HEK293 (cell line): ENCODE measurements around the gene ZSWIM7.

Experiments used
- CTCF ChIA-PET: fragments of 350-600 bp; formaldehyde crosslinking; extraction: SDS; loops from one replicate; lab custom pipeline; 2021; ENCODE audit warnings: antibody characterized with exemption; lab: Yijun Ruan, JAX
- POLR2A ChIA-PET: fragments of 300-600 bp; formaldehyde crosslinking; extraction: SDS; loops from one replicate; lab custom pipeline; 2020; ENCODE audit warnings: antibody characterized with exemption, inconsistent platforms; lab: Yijun Ruan, JAX
- H3K27ac ChIP-seq: fragments of 200-500 bp; sonication (Bioruptor generic); 2 replicates; pipeline ENCODE4 v1.5.1; 2014; ENCODE audit warnings: low read depth, low read length, control low read depth, inconsistent platforms; ENCODE audit errors: extremely low read depth
- H3K36me3 ChIP-seq, 2 experiments: fragments of 200-500 bp in 1 of 2; sonication (Bioruptor generic) in 1 of 2; 1 replicate in 1 of 2; 2 replicates in 1 of 2; pipeline ENCODE4 v1.5.1; 2014 to 2017; ENCODE audit warnings: inconsistent platforms in 2 of 2, low read length in 2 of 2; ENCODE audit not compliant: control insufficient read depth in 2 of 2, insufficient read depth in 1 of 2
- H3K4me1 ChIP-seq: fragments of 200-500 bp; sonication (Bioruptor generic); 2 replicates; pipeline ENCODE4 v1.5.1; 2014; ENCODE audit warnings: mild to moderate bottlenecking, low read length, inconsistent platforms; ENCODE audit not compliant: control insufficient read depth, insufficient read depth
- H3K4me3 ChIP-seq: 2 replicates; pipeline ENCODE4 v1.5.1; 2011; ENCODE audit warnings: low read depth, mild to moderate bottlenecking, control low read depth, low read length, moderate library complexity
- H3K9me3 ChIP-seq: fragments of 200-500 bp; sonication (Bioruptor generic); 2 replicates; pipeline ENCODE4 v1.5.1; 2014; ENCODE audit warnings: low read depth, low read length, inconsistent platforms; ENCODE audit not compliant: control insufficient read depth, insufficient read depth
- GLIS2 ChIP-seq: fragments of 450-650 bp; formaldehyde crosslinking; IDR thresholded peaks from 2 replicates; pipeline ENCODE4 v1.5.1; 2016; ENCODE audit warnings: missing biosample characterization, missing genetic modification characterization
- HOXA7 ChIP-seq: sonication (generic); formaldehyde crosslinking; IDR thresholded peaks from 2 replicates; pipeline ENCODE4 v1.8.1; 2022; ENCODE audit warnings: missing genetic modification reagents, borderline replicate concordance
- KLF10 ChIP-seq: fragments of 450-650 bp; IDR thresholded peaks from 2 replicates; pipeline ENCODE4 v1.5.1; 2018; ENCODE audit warnings: missing biosample characterization, mild to moderate bottlenecking, missing genetic modification characterization
- SCRT1 ChIP-seq: fragments of 450-650 bp; formaldehyde crosslinking; IDR thresholded peaks from 2 replicates; pipeline ENCODE4 v1.5.1; 2016; ENCODE audit warnings: missing biosample characterization, missing genetic modification characterization, borderline replicate concordance
- SETDB1 ChIP-seq: IDR thresholded peaks from one replicate; pipeline ENCODE4 v1.6.1; 2017; ENCODE audit warnings: mild to moderate bottlenecking, low read length, moderate library complexity, mixed read lengths; ENCODE audit not compliant: insufficient read length
- YY2 ChIP-seq: fragments of 450-650 bp; formaldehyde crosslinking; IDR thresholded peaks from 2 replicates; pipeline ENCODE4 v1.5.1; 2016; ENCODE audit warnings: missing biosample characterization, missing genetic modification characterization
- ZBTB1 ChIP-seq: fragments of 450-650 bp; formaldehyde crosslinking; IDR thresholded peaks from 2 replicates; pipeline ENCODE4 v1.5.1; 2016; ENCODE audit warnings: missing biosample characterization, missing genetic modification characterization
- ZBTB21 ChIP-seq: fragments of 450-650 bp; formaldehyde crosslinking; IDR thresholded peaks from 2 replicates; pipeline ENCODE4 v1.5.1; 2017; ENCODE audit warnings: missing biosample characterization, missing genetic modification characterization
- ZNF146 ChIP-seq: fragments of 450-650 bp; formaldehyde crosslinking; IDR thresholded peaks from 2 replicates; pipeline ENCODE4 v1.5.1; 2016; ENCODE audit warnings: missing biosample characterization, missing genetic modification characterization
- ZNF274 ChIP-seq, 2 experiments: fragments of 200-500 bp in 1 of 2; fragments of 450-650 bp in 1 of 2; sonication (Bioruptor generic) in 1 of 2; formaldehyde crosslinking in 1 of 2; IDR thresholded peaks; 2 replicates each; pipeline versions ENCODE4 v1.5.1 to v1.6.1; 2014 to 2016; ENCODE audit warnings: borderline replicate concordance in 1 of 2, inconsistent platforms in 1 of 2, low read length in 1 of 2, missing biosample characterization in 1 of 2, missing genetic modification characterization in 1 of 2
- ZNF530 ChIP-seq: fragments of 450-650 bp; formaldehyde crosslinking; IDR thresholded peaks from 2 replicates; pipeline ENCODE4 v1.5.1; 2016; ENCODE audit warnings: low read depth, missing biosample characterization, missing genetic modification characterization
- ZNF561 ChIP-seq: fragments of 450-650 bp; IDR thresholded peaks from 2 replicates; pipeline ENCODE4 v1.5.1; 2018; ENCODE audit warnings: missing biosample characterization, missing genetic modification characterization, borderline replicate concordance
- ZNF600 ChIP-seq: fragments of 450-650 bp; formaldehyde crosslinking; IDR thresholded peaks from 2 replicates; pipeline ENCODE4 v1.5.1; 2016; ENCODE audit warnings: missing biosample characterization, missing genetic modification characterization
- ZNF747 ChIP-seq: fragments of 450-650 bp; formaldehyde crosslinking; IDR thresholded peaks from 2 replicates; pipeline ENCODE4 v1.5.1; 2016; ENCODE audit warnings: missing biosample characterization, missing genetic modification characterization
- ZNF76 ChIP-seq: fragments of 450-650 bp; formaldehyde crosslinking; IDR thresholded peaks from 2 replicates; pipeline ENCODE4; 2016; ENCODE audit warnings: low read depth, missing biosample characterization, missing genetic modification characterization, borderline replicate concordance
- ZNF785 ChIP-seq: fragments of 450-650 bp; formaldehyde crosslinking; IDR thresholded peaks from 2 replicates; pipeline ENCODE4 v1.5.1; 2016; ENCODE audit warnings: missing biosample characterization, missing genetic modification characterization
- TF ChIP-seq, protein P1 (sequence below): fragments of 450-650 bp; formaldehyde crosslinking; conservative IDR thresholded peaks from 2 replicates; pipeline ENCODE4 v1.5.1; 2016; ENCODE audit warnings: low read depth, missing biosample characterization, missing genetic modification characterization
- TF ChIP-seq, protein P2 (sequence below): fragments of 450-650 bp; formaldehyde crosslinking; IDR thresholded peaks from 2 replicates; pipeline ENCODE4 v1.5.1; 2016; ENCODE audit warnings: missing biosample characterization, missing genetic modification characterization
- TF ChIP-seq, protein P3 (sequence below): fragments of 450-650 bp; IDR thresholded peaks from 2 replicates; pipeline ENCODE4 v1.5.1; 2018; ENCODE audit warnings: missing biosample characterization, missing genetic modification characterization
- TF ChIP-seq, protein P4 (sequence below): fragments of 450-650 bp; formaldehyde crosslinking; conservative IDR thresholded peaks from 2 replicates; pipeline ENCODE4 v1.5.1; 2016; ENCODE audit warnings: low read depth, missing biosample characterization, missing genetic modification characterization
- TF ChIP-seq, protein P5 (sequence below): fragments of 450-650 bp; formaldehyde crosslinking; IDR thresholded peaks from 2 replicates; pipeline ENCODE4 v1.5.1; 2017; ENCODE audit warnings: missing biosample characterization, missing genetic modification characterization

ZSWIM7 gene

DNA sequence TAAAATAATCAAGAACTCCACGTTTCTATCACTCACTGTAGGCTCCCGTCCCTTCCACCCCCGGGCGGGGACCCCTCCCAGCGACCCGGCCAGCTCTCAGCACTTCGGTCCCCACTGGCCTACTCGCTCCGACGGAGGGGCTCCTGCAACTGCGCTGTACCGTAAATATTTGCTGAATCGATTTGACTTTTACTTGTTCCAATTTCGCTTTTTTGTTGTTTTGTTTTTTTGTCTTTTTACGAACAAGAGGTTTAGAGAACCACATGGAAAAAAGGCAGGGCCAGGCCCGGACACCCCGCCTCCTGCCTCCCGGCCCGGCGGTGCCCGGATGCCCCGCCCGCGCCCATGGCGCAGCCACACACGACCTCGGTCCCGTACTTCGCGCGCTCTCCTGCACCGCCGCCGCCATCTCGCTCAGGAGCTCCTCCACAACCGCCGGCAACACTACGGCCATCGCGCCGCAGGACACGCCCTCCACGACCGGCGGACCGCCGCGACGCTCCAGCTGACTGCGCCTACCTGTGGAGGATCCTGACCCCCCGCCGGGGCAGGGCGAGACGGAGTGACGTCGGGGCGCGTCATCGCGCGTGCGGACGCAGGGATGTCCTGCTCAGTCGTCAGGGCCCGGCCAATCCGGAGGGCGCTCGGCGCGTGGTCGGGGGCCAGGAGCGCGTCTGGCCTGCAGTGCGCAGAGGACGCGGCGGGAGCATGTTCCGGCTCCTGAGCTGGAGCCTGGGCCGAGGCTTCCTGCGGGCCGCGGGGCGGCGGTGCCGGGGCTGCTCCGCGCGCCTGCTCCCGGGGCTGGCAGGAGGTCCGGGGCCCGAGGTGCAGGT, at the start of gene ZSWIM7, which contains the start of gene TTC19 (continued):
- TF ChIP-seq SCRT1 (tag by site-specific recombination) (peak; percentile 99), GLIS2 (tag by site-specific recombination) (peak; percentile 100), ZNF785 (peak; percentile 81; the same call in 1 of the 2 replicates)
- TF ChIP-seq, protein P1, sequence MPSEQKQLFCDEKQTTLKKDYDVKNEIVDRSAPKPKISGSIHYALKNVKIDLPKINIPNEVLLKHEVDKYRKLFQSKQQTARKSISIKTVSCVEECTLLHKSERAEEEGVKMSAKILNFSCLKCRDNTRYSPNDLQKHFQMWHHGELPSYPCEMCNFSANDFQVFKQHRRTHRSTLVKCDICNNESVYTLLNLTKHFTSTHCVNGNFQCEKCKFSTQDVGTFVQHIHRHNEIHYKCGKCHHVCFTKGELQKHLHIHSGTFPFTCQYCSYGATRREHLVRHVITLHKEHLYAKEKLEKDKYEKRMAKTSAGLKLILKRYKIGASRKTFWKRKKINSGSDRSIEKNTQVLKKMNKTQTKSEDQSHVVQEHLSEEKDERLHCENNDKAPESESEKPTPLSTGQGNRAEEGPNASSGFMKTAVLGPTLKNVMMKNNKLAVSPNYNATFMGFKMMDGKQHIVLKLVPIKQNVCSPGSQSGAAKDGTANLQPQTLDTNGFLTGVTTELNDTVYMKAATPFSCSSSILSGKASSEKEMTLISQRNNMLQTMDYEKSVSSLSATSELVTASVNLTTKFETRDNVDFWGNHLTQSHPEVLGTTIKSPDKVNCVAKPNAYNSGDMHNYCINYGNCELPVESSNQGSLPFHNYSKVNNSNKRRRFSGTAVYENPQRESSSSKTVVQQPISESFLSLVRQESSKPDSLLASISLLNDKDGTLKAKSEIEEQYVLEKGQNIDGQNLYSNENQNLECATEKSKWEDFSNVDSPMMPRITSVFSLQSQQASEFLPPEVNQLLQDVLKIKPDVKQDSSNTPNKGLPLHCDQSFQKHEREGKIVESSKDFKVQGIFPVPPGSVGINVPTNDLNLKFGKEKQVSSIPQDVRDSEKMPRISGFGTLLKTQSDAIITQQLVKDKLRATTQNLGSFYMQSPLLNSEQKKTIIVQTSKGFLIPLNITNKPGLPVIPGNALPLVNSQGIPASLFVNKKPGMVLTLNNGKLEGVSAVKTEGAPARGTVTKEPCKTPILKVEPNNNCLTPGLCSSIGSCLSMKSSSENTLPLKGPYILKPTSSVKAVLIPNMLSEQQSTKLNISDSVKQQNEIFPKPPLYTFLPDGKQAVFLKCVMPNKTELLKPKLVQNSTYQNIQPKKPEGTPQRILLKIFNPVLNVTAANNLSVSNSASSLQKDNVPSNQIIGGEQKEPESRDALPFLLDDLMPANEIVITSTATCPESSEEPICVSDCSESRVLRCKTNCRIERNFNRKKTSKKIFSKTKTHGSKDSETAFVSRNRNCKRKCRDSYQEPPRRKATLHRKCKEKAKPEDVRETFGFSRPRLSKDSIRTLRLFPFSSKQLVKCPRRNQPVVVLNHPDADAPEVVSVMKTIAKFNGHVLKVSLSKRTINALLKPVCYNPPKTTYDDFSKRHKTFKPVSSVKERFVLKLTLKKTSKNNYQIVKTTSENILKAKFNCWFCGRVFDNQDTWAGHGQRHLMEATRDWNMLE = no peak; the same call in 1 of the 2 replicates

DNA sequence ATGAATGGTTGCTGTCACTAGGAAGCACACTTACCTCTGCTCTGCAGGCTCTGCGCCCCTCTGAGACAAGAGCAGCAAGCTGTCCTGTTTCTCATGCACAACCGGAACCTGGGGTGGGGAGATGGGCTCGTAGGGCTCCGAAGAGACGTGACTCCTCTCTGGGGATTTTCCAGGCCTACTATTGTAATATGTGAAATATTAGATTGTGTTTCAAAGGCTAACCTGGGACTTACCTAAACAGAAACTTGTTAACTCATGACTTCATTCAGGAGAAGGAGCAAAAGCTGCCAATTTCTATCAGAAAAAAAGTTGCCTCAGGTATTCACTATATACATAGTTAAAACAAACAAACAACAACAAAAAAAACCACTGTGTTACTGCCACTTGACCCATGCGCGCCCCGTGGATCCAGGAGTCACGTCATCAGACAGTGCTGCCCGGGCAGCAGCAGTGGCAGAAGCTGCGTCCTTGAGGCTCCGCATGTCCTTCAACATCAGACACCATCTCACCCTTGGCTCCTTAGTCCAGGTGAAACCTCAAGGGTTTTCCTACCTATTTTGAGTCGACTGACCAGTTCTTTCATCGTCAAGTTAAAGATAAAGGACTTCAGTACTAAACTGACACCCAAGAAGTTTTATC, 49.4 kb upstream of the ZSWIM7 start:
- no peaks in the 10 kb centered on the region for H3K4me1 ChIP-seq
- peaks cover 69 to 89% of the 10 kb centered on the region in 2 experiments for H3K36me3 ChIP-seq
- H3K9me3 ChIP-seq = no peaks in the 10 kb centered on the region; the same call in 1 of the 2 replicates
- H3K4me3 ChIP-seq = no peak overlapping the region
- no peak overlapping the region for H3K27ac ChIP-seq
- POLR2A ChIA-PET = no interaction called here
- CTCF ChIA-PET = no interaction called here
- TF ChIP-seq ZNF146 (tag by site-specific recombination) = no peak
- TF ChIP-seq YY2 = no peak
- TF ChIP-seq, protein P2, sequence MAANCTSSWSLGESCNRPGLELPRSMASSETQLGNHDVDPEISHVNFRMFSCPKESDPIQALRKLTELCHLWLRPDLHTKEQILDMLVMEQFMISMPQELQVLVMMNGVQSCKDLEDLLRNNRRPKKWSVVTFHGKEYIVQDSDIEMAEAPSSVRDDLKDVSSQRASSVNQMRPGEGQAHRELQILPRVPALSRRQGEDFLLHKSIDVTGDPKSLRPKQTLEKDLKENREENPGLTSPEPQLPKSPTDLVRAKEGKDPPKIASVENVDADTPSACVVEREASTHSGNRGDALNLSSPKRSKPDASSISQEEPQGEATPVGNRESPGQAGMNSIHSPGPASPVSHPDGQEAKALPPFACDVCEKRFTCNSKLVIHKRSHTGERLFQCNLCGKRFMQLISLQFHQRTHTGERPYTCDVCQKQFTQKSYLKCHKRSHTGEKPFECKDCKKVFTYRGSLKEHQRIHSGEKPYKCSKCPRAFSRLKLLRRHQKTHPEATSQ (tag by site-specific recombination) = no peak
- no peak for TF ChIP-seq ZNF274 (IDR thresholded peaks at IDR 0.05; ENCODE audit: low read length)
- TF ChIP-seq ZNF274 (tag by site-specific recombination; IDR thresholded peaks at IDR 0.05; ENCODE audit: borderline replicate concordance) = no peak
- TF ChIP-seq ZBTB21 (tag by site-specific recombination) = no peak
- no peak for TF ChIP-seq ZNF530 (tag by site-specific recombination)
- no peak for TF ChIP-seq KLF10 (tag by site-specific recombination)
- no peak for TF ChIP-seq ZBTB1 (tag by site-specific recombination)
- TF ChIP-seq ZNF747 (tag by site-specific recombination) = no peak
- no peak for TF ChIP-seq ZNF76 (tag by site-specific recombination)
- TF ChIP-seq, protein P3, sequence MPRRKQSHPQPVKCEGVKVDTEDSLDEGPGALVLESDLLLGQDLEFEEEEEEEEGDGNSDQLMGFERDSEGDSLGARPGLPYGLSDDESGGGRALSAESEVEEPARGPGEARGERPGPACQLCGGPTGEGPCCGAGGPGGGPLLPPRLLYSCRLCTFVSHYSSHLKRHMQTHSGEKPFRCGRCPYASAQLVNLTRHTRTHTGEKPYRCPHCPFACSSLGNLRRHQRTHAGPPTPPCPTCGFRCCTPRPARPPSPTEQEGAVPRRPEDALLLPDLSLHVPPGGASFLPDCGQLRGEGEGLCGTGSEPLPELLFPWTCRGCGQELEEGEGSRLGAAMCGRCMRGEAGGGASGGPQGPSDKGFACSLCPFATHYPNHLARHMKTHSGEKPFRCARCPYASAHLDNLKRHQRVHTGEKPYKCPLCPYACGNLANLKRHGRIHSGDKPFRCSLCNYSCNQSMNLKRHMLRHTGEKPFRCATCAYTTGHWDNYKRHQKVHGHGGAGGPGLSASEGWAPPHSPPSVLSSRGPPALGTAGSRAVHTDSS (tag by site-specific recombination) = no peak
- TF ChIP-seq SETDB1 = no peak
- TF ChIP-seq ZNF561 = no peak
- TF ChIP-seq, protein P4, sequence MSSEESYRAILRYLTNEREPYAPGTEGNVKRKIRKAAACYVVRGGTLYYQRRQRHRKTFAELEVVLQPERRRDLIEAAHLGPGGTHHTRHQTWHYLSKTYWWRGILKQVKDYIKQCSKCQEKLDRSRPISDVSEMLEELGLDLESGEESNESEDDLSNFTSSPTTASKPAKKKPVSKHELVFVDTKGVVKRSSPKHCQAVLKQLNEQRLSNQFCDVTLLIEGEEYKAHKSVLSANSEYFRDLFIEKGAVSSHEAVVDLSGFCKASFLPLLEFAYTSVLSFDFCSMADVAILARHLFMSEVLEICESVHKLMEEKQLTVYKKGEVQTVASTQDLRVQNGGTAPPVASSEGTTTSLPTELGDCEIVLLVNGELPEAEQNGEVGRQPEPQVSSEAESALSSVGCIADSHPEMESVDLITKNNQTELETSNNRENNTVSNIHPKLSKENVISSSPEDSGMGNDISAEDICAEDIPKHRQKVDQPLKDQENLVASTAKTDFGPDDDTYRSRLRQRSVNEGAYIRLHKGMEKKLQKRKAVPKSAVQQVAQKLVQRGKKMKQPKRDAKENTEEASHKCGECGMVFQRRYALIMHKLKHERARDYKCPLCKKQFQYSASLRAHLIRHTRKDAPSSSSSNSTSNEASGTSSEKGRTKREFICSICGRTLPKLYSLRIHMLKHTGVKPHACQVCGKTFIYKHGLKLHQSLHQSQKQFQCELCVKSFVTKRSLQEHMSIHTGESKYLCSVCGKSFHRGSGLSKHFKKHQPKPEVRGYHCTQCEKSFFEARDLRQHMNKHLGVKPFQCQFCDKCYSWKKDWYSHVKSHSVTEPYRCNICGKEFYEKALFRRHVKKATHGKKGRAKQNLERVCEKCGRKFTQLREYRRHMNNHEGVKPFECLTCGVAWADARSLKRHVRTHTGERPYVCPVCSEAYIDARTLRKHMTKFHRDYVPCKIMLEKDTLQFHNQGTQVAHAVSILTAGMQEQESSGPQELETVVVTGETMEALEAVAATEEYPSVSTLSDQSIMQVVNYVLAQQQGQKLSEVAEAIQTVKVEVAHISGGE (tag by site-specific recombination) = no peak
- TF ChIP-seq, protein P5, sequence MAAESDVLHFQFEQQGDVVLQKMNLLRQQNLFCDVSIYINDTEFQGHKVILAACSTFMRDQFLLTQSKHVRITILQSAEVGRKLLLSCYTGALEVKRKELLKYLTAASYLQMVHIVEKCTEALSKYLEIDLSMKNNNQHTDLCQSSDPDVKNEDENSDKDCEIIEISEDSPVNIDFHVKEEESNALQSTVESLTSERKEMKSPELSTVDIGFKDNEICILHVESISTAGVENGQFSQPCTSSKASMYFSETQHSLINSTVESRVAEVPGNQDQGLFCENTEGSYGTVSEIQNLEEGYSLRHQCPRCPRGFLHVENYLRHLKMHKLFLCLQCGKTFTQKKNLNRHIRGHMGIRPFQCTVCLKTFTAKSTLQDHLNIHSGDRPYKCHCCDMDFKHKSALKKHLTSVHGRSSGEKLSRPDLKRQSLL = no peak
- no peak for TF ChIP-seq ZNF600
- TF ChIP-seq HOXA7 (CRISPR knock-in tag) = no peak
